ENCODE data around the gene SLC13A3.

The SLC13A3 gene

DNA sequence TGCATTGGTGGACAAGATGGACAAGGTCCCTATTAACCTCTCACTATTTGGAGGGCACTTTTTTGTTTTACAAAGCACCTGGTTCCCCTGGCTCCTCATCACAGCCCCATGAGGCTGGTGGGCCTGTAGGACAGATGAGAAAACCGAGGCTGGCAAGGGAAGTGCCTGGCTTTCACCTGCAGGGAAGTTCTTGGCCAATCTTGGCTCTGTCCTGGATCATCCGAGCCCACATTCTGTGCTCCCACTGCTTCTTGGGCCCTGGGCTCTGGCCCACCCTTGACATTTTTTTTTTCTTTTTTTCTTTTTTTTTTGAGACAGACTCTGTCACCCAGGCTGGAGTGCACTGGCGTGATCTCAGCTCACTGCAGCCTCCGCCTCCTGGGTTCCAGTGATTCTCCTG, 14.7 kb downstream of the SLC13A3 start:
- Histone ChIP-seq H3K27me3 (ENCODE audit: control insufficient read depth, insufficient read depth, low read length, poor library complexity, severe bottlenecking) (no peaks in the 10 kb centered on the region), H3K4me3 (ENCODE audit: insufficient read depth, low read depth, low read length) (no peak overlapping the region), H3K36me3 (ENCODE audit: control insufficient read depth, insufficient read depth, low read length) (no peaks in the 10 kb centered on the region), H3K27ac (ENCODE audit: insufficient read depth, low read depth, low read length, poor library complexity, severe bottlenecking) (no peak overlapping the region), H3K9me3 (ENCODE audit: control insufficient read depth, low read length) (no peaks in the 10 kb centered on the region), H3K4me1 (ENCODE audit: control insufficient read depth, insufficient read depth, low read length) (peaks cover 15% of the 10 kb centered on the region)
- WGBS, 2 experiments: 93 to 96% methylated on average over 4 of the region's 4 CpGs

DNA sequence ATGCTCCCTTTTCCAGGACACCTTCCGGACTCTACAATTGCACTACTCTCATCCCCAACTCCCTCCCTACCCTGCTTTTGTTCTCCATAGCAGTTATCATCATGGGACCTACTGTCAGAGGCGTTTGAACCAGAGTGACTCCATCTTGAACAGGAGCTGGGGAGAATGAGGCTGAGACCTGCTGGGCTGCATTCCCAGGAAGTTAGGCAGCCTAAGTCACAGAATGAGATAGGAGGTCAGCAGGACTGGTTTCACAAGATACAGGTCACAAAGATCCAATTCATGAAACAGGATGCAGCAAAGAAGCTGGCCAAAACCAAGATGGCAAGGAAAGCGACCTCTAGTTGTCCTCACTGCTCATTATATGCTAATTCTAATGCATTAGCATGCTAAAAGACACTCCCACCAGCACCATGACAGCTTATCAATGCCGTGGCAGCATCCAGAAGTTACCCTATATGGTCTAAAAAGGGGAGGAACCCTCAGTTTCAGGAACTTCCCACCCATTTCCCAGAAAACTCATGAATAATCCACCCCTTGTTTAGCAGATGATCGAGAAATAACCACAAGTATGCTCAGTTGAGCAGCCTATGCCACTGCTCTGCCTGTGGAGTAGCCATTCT, 15.6 kb downstream of the SLC13A3 start:
- Histone ChIP-seq H3K27ac (ENCODE audit: insufficient read depth, low read depth, low read length, poor library complexity, severe bottlenecking) (no peak overlapping the region), H3K4me3 (ENCODE audit: insufficient read depth, low read depth, low read length) (no peak overlapping the region), H3K4me1 (ENCODE audit: control insufficient read depth, insufficient read depth, low read length) (peaks cover 16% of the 10 kb centered on the region), H3K36me3 (ENCODE audit: control insufficient read depth, insufficient read depth, low read length) (no peaks in the 10 kb centered on the region), H3K27me3 (ENCODE audit: control insufficient read depth, insufficient read depth, low read length, poor library complexity, severe bottlenecking) (no peaks in the 10 kb centered on the region), H3K9me3 (ENCODE audit: control insufficient read depth, low read length) (no peaks in the 10 kb centered on the region)
- WGBS, 2 experiments: 91 to 94% methylated on average over 5 of the region's 5 CpGs

DNA sequence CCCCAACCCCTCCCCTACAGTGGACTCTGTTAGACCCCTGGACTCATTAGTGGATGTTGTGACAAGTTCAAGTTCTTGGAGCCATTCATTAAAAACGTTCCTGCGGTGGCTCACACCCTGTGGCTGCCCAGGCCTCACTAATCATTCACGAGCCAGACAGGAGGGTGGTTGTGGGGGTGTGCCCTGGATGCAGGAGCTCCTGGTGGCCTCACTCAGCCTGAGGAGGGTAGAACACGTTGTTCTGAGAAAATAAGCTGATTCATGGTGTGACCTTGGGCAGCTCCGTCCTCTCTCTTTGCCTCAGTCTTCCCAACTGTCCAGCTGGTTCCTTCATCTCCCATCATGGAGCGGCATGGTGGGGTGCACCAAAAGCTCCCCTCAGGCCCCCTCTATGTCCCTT, 16.7 kb downstream of the SLC13A3 start:
- 90 to 93% methylated on average over 6 of the region's 6 CpGs for WGBS, 2 experiments
- Histone ChIP-seq H3K27ac (ENCODE audit: insufficient read depth, low read depth, low read length, poor library complexity, severe bottlenecking) (no peak overlapping the region), H3K36me3 (ENCODE audit: control insufficient read depth, insufficient read depth, low read length) (no peaks in the 10 kb centered on the region), H3K27me3 (ENCODE audit: control insufficient read depth, insufficient read depth, low read length, poor library complexity, severe bottlenecking) (no peaks in the 10 kb centered on the region), H3K4me1 (ENCODE audit: control insufficient read depth, insufficient read depth, low read length) (peaks cover 16% of the 10 kb centered on the region), H3K9me3 (ENCODE audit: control insufficient read depth, low read length) (no peaks in the 10 kb centered on the region), H3K4me3 (ENCODE audit: insufficient read depth, low read depth, low read length) (no peak overlapping the region)

DNA sequence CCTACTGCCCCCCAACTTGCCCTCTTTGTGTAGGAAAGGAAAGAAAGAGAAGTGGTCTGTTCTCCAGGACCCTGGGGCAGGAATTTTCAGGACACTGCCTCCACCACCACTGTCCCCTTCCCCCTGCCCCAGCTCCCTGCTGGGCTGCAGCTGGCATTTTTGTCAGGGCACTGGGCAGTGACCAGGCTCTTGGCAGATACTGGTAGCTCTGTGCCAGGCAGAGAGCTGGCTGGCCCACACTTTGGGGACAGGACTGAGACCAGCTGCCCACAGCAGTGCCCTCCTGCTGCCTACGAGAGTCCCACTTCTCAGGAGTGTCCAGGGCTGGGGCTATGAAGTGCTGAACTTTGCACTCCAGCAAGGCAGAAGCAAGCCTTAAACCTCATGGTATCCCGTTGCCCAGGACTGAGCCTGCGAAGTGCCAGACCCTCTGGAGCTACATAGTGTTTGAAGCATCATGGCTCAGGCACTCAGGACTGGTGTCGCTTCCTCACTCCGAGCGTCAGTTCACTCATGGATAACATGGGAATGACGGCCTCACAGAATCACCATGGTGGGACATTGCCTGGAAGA, 19.3 kb downstream of the SLC13A3 start:
- H3K27me3 ChIP-seq (ENCODE audit: control insufficient read depth, insufficient read depth, low read length, poor library complexity, severe bottlenecking): no peaks in the 10 kb centered on the region
- peaks cover 12% of the 10 kb centered on the region for H3K4me1 ChIP-seq (ENCODE audit: control insufficient read depth, insufficient read depth, low read length)
- H3K27ac ChIP-seq (ENCODE audit: insufficient read depth, low read depth, low read length, poor library complexity, severe bottlenecking): no peak overlapping the region
- H3K36me3 ChIP-seq (ENCODE audit: control insufficient read depth, insufficient read depth, low read length): no peaks in the 10 kb centered on the region
- no peaks in the 10 kb centered on the region for H3K9me3 ChIP-seq (ENCODE audit: control insufficient read depth, low read length)
- no peak overlapping the region for H3K4me3 ChIP-seq (ENCODE audit: insufficient read depth, low read depth, low read length)
- WGBS, 2 experiments: 91 to 93% methylated on average over 7 of the region's 7 CpGs

DNA sequence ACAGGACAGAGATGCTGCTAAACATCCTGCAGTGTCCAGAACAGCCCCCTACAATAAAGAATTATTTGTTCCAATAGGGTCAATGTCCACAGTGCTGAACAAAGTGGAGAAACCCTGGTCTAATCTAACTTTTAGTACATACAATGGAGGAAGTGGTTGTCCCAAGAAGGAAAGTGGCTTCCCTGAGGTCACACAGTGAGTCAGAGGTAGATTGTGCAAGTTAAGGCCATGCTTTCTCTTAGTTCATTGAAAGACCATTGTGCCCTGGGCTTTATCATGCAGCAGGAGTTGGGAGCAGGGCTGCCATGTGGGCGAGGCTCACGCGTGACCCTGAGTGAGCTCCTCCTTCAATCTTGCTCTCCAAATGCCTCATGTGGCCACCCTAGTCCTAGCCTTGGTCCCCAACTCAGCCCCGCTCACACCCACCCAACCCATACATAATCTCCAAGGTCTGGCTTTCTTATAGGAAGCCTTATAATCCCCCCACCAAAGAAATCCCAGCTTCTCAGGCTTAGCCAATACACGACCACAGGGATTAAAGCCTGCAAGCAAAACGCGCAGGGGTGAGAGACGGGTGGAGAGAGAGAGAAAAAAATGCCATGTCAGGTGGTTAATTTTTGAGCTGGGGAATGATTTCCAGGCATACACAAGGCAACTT, 19.9 kb downstream of the SLC13A3 start:
- 72 to 75% methylated on average over 8 of the region's 8 CpGs for WGBS, 2 experiments
- H3K4me3 ChIP-seq (ENCODE audit: insufficient read depth, low read depth, low read length): no peak overlapping the region
- H3K27me3 ChIP-seq (ENCODE audit: control insufficient read depth, insufficient read depth, low read length, poor library complexity, severe bottlenecking): no peaks in the 10 kb centered on the region
- no peaks in the 10 kb centered on the region for H3K36me3 ChIP-seq (ENCODE audit: control insufficient read depth, insufficient read depth, low read length)
- no peak overlapping the region for H3K27ac ChIP-seq (ENCODE audit: insufficient read depth, low read depth, low read length, poor library complexity, severe bottlenecking)
- peaks cover 18% of the 10 kb centered on the region for H3K4me1 ChIP-seq (ENCODE audit: control insufficient read depth, insufficient read depth, low read length)
- no peaks in the 10 kb centered on the region for H3K9me3 ChIP-seq (ENCODE audit: control insufficient read depth, low read length)

DNA sequence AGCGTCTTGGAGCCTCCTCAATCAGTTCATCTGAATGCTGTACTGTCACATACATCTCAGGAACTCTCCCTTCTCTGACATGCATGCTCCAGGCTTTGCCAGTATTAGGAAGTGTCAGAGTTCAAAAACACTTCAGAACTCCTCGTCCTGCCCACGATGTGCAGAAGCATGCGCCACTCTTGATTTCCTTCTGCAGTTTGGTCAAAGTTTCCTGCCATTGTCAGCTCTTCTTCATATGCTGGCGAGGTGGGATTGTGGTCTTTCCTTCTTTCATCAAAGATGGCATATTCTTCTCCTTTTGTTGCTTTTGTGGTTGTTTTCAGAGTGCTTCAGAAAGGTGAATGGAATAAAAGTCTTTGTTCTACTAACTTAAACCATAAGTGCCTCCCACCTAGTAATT, 21.0 kb downstream of the SLC13A3 start:
- Histone ChIP-seq H3K27ac (ENCODE audit: insufficient read depth, low read depth, low read length, poor library complexity, severe bottlenecking) (no peak overlapping the region), H3K9me3 (ENCODE audit: control insufficient read depth, low read length) (no peaks in the 10 kb centered on the region), H3K36me3 (ENCODE audit: control insufficient read depth, insufficient read depth, low read length) (no peaks in the 10 kb centered on the region), H3K4me3 (ENCODE audit: insufficient read depth, low read depth, low read length) (no peak overlapping the region), H3K27me3 (ENCODE audit: control insufficient read depth, insufficient read depth, low read length, poor library complexity, severe bottlenecking) (no peaks in the 10 kb centered on the region), H3K4me1 (ENCODE audit: control insufficient read depth, insufficient read depth, low read length) (peaks cover 22% of the 10 kb centered on the region)
- WGBS, 2 experiments: 90 to 93% methylated on average over 5 of the region's 5 CpGs

DNA sequence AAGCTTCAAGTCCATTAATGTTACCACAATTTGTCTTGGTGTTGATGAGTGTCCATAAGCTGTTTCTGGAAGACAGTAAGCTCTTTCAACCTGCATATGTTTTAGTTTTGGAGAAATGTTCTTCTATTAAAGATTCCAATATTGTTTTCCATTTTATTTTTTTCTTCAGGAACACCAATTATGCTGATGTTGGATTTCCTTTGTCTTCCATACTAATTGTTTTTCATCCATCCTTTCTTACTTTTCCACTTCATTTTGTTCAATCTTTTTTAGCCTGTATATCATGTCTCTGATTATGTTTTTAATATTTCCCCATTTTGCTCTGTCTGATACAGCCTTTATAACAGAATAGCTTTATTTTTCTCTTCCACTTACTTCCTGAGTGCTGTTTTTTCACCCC, 21.9 kb downstream of the SLC13A3 start:
- peaks cover under 1% of the 10 kb centered on the region for H3K9me3 ChIP-seq (ENCODE audit: control insufficient read depth, low read length)
- H3K4me1 ChIP-seq (ENCODE audit: control insufficient read depth, insufficient read depth, low read length): peaks cover 22% of the 10 kb centered on the region
- H3K27me3 ChIP-seq (ENCODE audit: control insufficient read depth, insufficient read depth, low read length, poor library complexity, severe bottlenecking): no peaks in the 10 kb centered on the region
- no peak overlapping the region for H3K4me3 ChIP-seq (ENCODE audit: insufficient read depth, low read depth, low read length)
- no peaks in the 10 kb centered on the region for H3K36me3 ChIP-seq (ENCODE audit: control insufficient read depth, insufficient read depth, low read length)
- no peak overlapping the region for H3K27ac ChIP-seq (ENCODE audit: insufficient read depth, low read depth, low read length, poor library complexity, severe bottlenecking)

DNA sequence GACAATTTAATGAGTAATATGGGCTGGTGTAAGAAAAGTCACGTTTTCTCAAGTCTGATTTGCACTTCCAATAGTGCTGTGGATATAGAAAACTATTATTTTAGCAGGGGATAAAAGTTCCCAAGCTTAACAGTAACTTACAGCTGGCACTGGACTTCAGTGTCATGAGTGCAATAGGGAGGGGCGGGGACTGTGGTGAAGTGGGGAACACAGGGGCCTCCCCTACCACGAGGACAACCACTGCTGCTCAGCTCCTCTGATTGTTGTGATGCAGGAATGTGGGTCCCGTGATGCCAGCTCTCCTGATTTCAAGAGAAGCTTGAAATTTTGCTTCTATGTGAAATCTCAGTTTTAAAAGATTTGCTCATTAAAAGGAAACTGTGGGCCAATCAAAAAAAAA, 24.0 kb downstream of the SLC13A3 start:
- Histone ChIP-seq H3K4me1 (ENCODE audit: control insufficient read depth, insufficient read depth, low read length) (peaks cover 35% of the 10 kb centered on the region), H3K27me3 (ENCODE audit: control insufficient read depth, insufficient read depth, low read length, poor library complexity, severe bottlenecking) (no peaks in the 10 kb centered on the region), H3K4me3 (ENCODE audit: insufficient read depth, low read depth, low read length) (no peak overlapping the region), H3K9me3 (ENCODE audit: control insufficient read depth, low read length) (peaks cover 3% of the 10 kb centered on the region), H3K27ac (ENCODE audit: insufficient read depth, low read depth, low read length, poor library complexity, severe bottlenecking) (no peak overlapping the region), H3K36me3 (ENCODE audit: control insufficient read depth, insufficient read depth, low read length) (no peaks in the 10 kb centered on the region)
- WGBS, 2 experiments: 84 to 87% methylated on average over 4 of the region's 4 CpGs

DNA sequence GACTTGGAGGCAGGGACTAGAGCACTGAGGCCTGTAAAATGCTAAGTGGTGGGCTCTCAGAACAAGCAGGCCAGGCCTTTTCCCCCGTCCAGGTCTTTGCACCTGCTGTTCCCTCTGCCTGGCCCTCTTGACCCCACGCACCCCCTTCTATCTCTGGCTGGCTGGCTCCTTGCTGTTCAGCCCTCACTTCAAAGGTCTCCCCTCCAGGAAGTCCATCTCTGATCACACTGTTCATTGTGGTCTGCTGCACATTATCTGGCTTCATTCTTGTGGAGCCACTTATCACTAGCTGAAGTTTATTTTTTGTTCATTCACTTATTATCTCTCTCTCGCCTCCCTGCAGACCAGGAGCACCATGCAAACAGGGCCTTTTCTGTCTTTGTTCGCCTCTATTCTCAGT, 24.5 kb downstream of the SLC13A3 start:
- no peak overlapping the region for H3K4me3 ChIP-seq (ENCODE audit: insufficient read depth, low read depth, low read length)
- WGBS, 2 experiments: 60 to 70% methylated on average over 3 to 4 of the region's 4 CpGs

DNA sequence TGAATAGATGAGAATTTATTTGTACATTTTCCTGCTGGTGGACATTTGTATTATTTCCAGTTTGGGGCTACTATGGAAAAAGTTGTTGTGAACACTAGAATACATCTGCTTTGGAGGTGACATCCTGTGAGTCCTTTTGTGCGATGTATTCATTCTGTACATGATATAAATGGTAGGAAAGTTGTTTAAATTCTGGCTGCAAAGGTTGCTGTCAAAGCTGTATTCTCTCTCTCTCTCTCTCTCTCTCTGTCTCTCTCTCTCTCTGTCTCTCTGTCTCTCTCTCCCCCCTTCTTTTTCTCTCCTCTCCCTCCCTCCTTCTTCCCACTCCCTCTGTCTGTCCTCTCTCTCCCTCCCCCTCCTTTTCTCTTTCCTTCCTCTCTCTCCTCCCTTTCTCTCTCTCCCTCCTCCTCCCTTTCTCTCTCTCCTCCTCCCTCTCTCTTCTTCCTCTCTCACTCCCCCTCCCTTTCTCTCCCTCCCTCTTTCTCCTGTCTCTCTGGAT, 25.3 kb downstream of the SLC13A3 start:
- Histone ChIP-seq H3K9me3 (ENCODE audit: control insufficient read depth, low read length) (peaks cover 3% of the 10 kb centered on the region), H3K27ac (ENCODE audit: insufficient read depth, low read depth, low read length, poor library complexity, severe bottlenecking) (no peak overlapping the region), H3K4me1 (ENCODE audit: control insufficient read depth, insufficient read depth, low read length) (peaks cover 32% of the 10 kb centered on the region), H3K27me3 (ENCODE audit: control insufficient read depth, insufficient read depth, low read length, poor library complexity, severe bottlenecking) (no peaks in the 10 kb centered on the region), H3K4me3 (ENCODE audit: insufficient read depth, low read depth, low read length) (no peak overlapping the region), H3K36me3 (ENCODE audit: control insufficient read depth, insufficient read depth, low read length) (no peaks in the 10 kb centered on the region)
- WGBS, 2 experiments: 100% methylated on average over 1 of the region's 1 CpG

More for the DNA sequence above, 24.5 kb downstream of the SLC13A3 start:
- Histone ChIP-seq H3K27ac (ENCODE audit: insufficient read depth, low read depth, low read length, poor library complexity, severe bottlenecking) (no peak overlapping the region), H3K4me1 (ENCODE audit: control insufficient read depth, insufficient read depth, low read length) (peaks cover 35% of the 10 kb centered on the region), H3K36me3 (ENCODE audit: control insufficient read depth, insufficient read depth, low read length) (no peaks in the 10 kb centered on the region), H3K27me3 (ENCODE audit: control insufficient read depth, insufficient read depth, low read length, poor library complexity, severe bottlenecking) (no peaks in the 10 kb centered on the region), H3K9me3 (ENCODE audit: control insufficient read depth, low read length) (peaks cover 3% of the 10 kb centered on the region)
